ENCODE data around the gene KLHDC8B.
"Not testable (repeated sequence)": the region's sequence is repeated elsewhere in the genome, so short reads cannot be mapped to it uniquely, and the experiment has no call there.

Gene KLHDC8B

DNA sequence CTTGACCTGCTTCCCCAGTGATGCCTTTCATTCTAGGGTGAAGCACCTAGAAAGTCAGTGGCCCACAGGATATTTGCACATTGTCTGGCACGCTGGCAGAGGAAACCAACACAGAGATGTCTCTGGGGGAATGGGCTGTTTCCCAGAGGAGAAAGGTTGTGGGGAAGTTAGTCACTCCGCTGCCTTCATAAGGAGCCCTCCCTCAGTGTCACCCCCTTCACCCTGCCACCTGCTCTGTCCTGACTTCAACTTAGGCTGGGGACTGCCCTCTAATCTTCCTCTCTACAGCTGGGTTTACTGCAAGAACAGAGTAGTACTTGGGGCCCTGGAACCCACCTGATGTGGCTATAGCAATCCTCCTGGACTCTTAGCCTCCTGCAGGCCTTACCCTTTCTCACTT lies 5.7 kb downstream of the KLHDC8B start:
- H3K27me3 ChIP-seq (ENCODE audit: insufficient read depth, low read length) = no peaks in the 10 kb centered on the region
- H3K9me3 ChIP-seq (ENCODE audit: low read length) = no peaks in the 10 kb centered on the region
- H3K4me3 ChIP-seq (ENCODE audit: low read length) = no peak overlapping the region
- H2AFZ ChIP-seq (ENCODE audit: low read depth, low read length) = no peak overlapping the region
- peaks cover 34% of the 10 kb centered on the region for H3K4me1 ChIP-seq (ENCODE audit: insufficient read depth, low read length)
- H3K36me3 ChIP-seq (ENCODE audit: insufficient read depth, low read length) = peaks cover 21% of the 10 kb centered on the region

- Histone ChIP-seq H3K9me3 (ENCODE audit: low read length) (peaks cover 1% of the 10 kb centered on the region), H3K27me3 (ENCODE audit: insufficient read depth, low read length) (no peaks in the 10 kb centered on the region), H3K4me3 (ENCODE audit: low read length) (no peak overlapping the region), H3K36me3 (ENCODE audit: insufficient read depth, low read length) (peaks cover 15% of the 10 kb centered on the region), H2AFZ (ENCODE audit: low read depth, low read length) (no peak overlapping the region), H3K4me1 (ENCODE audit: insufficient read depth, low read length) (peaks cover 3% of the 10 kb centered on the region)
Measured at GRCh38 chr3:49180116-49180515, 8.7 kb downstream of the KLHDC8B start.

DNA sequence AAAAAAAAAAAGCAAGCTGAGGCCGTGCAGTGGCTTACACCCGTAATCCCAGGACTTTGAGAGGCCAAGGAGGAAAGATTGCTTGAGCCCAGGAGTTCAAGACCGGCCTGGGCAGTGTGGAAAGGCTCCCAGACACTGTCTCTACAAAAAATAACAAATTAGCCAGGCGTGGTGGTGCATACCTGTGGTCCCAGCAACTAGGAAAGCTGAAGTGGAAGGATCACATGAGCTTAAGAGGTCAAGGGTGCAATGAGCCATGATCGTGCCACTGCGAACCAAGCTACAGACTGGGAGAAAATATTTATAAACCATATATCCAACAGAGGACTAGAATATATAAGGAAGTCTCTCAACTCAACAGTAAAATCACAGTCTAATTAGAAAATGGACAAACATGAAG lies 10.0 kb downstream of the KLHDC8B start:
- H3K36me3 ChIP-seq (ENCODE audit: insufficient read depth, low read length) = peaks cover 3% of the 10 kb centered on the region
- peaks cover 1% of the 10 kb centered on the region for H3K9me3 ChIP-seq (ENCODE audit: low read length)
- no peak overlapping the region for H2AFZ ChIP-seq (ENCODE audit: low read depth, low read length)
- no peak overlapping the region for H3K4me3 ChIP-seq (ENCODE audit: low read length)
- H3K27me3 ChIP-seq (ENCODE audit: insufficient read depth, low read length) = no peaks in the 10 kb centered on the region
- no peaks in the 10 kb centered on the region for H3K4me1 ChIP-seq (ENCODE audit: insufficient read depth, low read length)

DNA sequence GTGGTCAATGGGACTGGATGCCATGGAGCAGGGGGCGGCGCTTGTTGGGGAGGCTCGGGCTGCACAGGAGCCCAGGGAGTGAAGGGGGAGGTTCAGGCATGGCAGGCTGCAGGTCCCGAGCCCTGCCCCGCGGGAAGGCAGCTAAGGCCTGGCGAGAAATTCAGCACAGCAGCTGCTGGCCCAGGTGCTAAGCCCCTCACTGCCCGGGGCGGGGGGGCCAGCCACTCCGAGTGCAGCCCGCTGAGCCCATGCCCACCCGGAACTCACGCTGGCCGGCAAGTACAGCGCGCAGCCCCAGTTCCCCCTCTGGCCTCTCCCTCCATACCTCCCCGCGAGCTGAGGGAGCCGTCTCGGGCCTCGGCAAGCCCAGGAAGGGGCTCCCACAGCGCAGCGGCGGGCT lies 11.3 kb downstream of the KLHDC8B start:
- H3K36me3 ChIP-seq (ENCODE audit: insufficient read depth, low read length) = peaks cover 3% of the 10 kb centered on the region
- H3K27me3 ChIP-seq (ENCODE audit: insufficient read depth, low read length) = no peaks in the 10 kb centered on the region
- H2AFZ ChIP-seq (ENCODE audit: low read depth, low read length) = no peak overlapping the region
- H3K4me1 ChIP-seq (ENCODE audit: insufficient read depth, low read length) = peaks cover 4% of the 10 kb centered on the region
- H3K9me3 ChIP-seq (ENCODE audit: low read length) = peaks cover 1% of the 10 kb centered on the region
- no peak overlapping the region for H3K4me3 ChIP-seq (ENCODE audit: low read length)

DNA sequence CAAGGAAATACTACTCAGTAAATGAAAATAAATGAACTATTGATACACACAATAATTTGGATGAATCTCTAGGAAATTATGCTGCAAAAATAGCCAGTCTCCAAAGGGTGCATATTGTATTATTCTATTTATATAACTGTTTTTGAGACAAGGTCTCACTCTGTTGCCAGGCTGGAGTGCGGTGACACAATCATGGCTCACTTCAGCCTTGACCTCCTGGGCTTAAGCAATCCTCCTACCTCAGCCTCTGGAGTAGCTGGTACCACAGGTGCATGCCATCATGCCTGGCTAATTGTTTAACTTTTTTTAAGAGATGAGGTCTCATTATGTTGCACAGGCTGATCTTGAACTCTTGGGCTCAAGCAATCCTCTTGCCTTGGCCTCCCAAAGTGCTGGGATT lies 12.5 kb downstream of the KLHDC8B start:
- Histone ChIP-seq H3K4me1 (ENCODE audit: insufficient read depth, low read length) (peaks cover 4% of the 10 kb centered on the region), H2AFZ (ENCODE audit: low read depth, low read length) (no peak overlapping the region), H3K4me3 (ENCODE audit: low read length) (no peak overlapping the region), H3K27me3 (ENCODE audit: insufficient read depth, low read length) (no peaks in the 10 kb centered on the region), H3K9me3 (ENCODE audit: low read length) (peaks cover 1% of the 10 kb centered on the region), H3K36me3 (ENCODE audit: insufficient read depth, low read length) (no peaks in the 10 kb centered on the region)

DNA sequence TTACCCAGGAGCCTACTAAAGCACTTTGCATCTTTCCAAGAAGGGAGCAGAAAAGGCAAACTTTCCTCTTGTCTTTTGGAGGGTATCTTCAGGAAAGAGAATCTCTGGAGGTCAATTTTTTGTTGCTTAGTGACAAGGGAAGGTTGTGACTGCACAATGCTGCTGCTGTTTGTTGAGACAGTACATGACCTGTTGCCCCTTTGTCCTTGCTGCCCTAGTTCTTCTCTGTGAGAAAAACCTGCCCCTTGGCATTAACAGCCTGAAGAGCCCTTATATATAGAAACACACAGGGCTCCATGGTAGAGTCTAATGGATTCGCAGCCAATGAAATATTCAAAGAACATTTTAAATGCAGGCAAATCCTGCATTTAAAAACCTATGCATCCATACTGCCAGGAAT lies 20.3 kb downstream of the KLHDC8B start:
- H3K36me3 ChIP-seq (ENCODE audit: insufficient read depth, low read length) = no peaks in the 10 kb centered on the region
- no peak overlapping the region for H2AFZ ChIP-seq (ENCODE audit: low read depth, low read length)
- H3K4me3 ChIP-seq (ENCODE audit: low read length) = no peak overlapping the region
- H3K4me1 ChIP-seq (ENCODE audit: insufficient read depth, low read length) = peaks cover 14% of the 10 kb centered on the region
- H3K9me3 ChIP-seq (ENCODE audit: low read length) = no peaks in the 10 kb centered on the region
- no peaks in the 10 kb centered on the region for H3K27me3 ChIP-seq (ENCODE audit: insufficient read depth, low read length)

- Histone ChIP-seq H3K9me3 (ENCODE audit: low read length) (no peaks in the 10 kb centered on the region), H2AFZ (ENCODE audit: low read depth, low read length) (no peak overlapping the region), H3K4me1 (ENCODE audit: insufficient read depth, low read length) (no peaks in the 10 kb centered on the region), H3K4me3 (ENCODE audit: low read length) (no peak overlapping the region), H3K27me3 (ENCODE audit: insufficient read depth, low read length) (no peaks in the 10 kb centered on the region), H3K36me3 (ENCODE audit: insufficient read depth, low read length) (no peaks in the 10 kb centered on the region)
Measured at GRCh38 chr3:49198161-49198560, 26.8 kb downstream of the KLHDC8B start.

DNA sequence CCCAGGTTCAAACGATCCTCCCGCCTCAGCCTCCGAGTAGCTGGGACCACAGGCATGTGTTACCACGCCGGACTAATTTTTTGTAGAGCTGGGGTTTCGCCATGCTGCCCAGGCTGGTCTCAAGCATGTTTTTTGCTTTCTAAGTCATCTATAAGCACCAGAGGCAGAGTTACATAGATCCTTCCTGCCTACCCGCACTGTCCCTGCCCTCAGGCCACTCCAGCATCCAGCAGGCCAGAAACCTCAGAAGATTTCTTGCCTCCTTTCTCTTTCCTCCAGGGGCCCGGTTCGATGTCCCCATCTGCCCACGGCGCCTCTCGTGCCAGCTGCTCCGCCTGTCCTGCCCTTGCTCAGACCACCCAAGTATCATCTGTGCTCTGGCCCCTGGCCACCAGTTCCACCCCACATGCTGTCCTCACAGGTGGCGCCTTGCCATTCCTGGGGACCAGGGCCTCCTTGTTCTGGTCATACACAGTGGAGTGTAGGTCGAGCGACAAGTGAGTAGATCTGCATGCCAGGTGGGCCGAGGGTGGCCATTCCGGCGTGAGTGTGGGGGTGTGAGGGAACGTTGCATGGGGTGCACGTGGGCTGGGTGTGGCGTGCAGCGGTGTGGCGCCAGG lies 27.3 kb downstream of the KLHDC8B start:
- H3K4me1 ChIP-seq (ENCODE audit: insufficient read depth, low read length) = no peaks in the 10 kb centered on the region

DNA sequence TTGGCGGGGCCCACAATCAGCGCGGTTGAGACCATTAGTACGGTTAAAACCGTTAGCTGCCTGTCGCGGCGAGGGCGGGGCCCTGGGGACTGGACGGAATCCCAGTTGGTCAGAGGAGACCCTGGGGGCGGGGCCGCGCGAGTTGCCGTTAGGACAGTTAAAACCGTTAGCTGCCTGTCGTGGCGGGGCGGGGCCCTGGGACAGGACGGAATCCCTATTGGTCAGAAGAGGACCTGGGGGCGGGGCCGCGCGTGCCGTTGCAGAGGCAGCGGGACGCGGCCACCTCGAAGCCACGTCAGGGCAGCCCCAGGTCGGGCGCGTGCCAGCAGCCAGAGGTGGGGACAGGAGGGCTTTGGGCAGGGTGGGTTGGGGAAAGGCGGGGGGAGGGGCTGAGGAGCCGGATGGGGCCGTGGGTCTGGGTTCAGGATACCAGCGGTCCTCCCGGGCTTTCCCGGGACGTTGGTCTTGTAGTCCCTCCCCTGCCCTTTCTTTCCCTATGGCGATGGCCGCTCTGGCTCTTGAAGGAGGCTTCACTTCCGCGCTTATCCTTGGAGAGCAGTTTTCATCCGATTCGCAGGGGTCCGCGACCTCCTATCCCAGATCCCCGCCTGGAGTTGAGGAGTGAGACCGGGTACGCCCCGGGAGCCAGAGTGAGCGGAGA lies 28.0 kb downstream of the KLHDC8B start:
- no peaks in the 10 kb centered on the region for H3K36me3 ChIP-seq (ENCODE audit: insufficient read depth, low read length)
- no peaks in the 10 kb centered on the region for H3K27me3 ChIP-seq (ENCODE audit: insufficient read depth, low read length)
- H3K4me3 ChIP-seq (ENCODE audit: low read length) = no peak overlapping the region
- no peak overlapping the region for H2AFZ ChIP-seq (ENCODE audit: low read depth, low read length)
- no peaks in the 10 kb centered on the region for H3K4me1 ChIP-seq (ENCODE audit: insufficient read depth, low read length)
- no peaks in the 10 kb centered on the region for H3K9me3 ChIP-seq (ENCODE audit: low read length)

More for the DNA sequence above, 27.3 kb downstream of the KLHDC8B start:
- Histone ChIP-seq H3K9me3 (ENCODE audit: low read length) (no peaks in the 10 kb centered on the region), H3K27me3 (ENCODE audit: insufficient read depth, low read length) (no peaks in the 10 kb centered on the region), H2AFZ (ENCODE audit: low read depth, low read length) (no peak overlapping the region), H3K4me3 (ENCODE audit: low read length) (no peak overlapping the region), H3K36me3 (ENCODE audit: insufficient read depth, low read length) (no peaks in the 10 kb centered on the region)

GRCh38 chr3:49199900-49200281 lies 28.5 kb downstream of the KLHDC8B start:
- H3K4me1 ChIP-seq (ENCODE audit: insufficient read depth, low read length) = no peaks in the 10 kb centered on the region
- no peak overlapping the region for H3K4me3 ChIP-seq (ENCODE audit: low read length)
- H3K9me3 ChIP-seq (ENCODE audit: low read length) = no peaks in the 10 kb centered on the region
- no peaks in the 10 kb centered on the region for H3K27me3 ChIP-seq (ENCODE audit: insufficient read depth, low read length)
- no peak overlapping the region for H2AFZ ChIP-seq (ENCODE audit: low read depth, low read length)
- no peaks in the 10 kb centered on the region for H3K36me3 ChIP-seq (ENCODE audit: insufficient read depth, low read length)

GRCh38 chr3:49213541-49213943 lies 42.1 kb downstream of the KLHDC8B start:
- Histone ChIP-seq H3K4me3 (ENCODE audit: low read length) (no peak overlapping the region), H3K36me3 (ENCODE audit: insufficient read depth, low read length) (no peaks in the 10 kb centered on the region), H3K4me1 (ENCODE audit: insufficient read depth, low read length) (no peaks in the 10 kb centered on the region), H3K9me3 (ENCODE audit: low read length) (no peaks in the 10 kb centered on the region), H3K27me3 (ENCODE audit: insufficient read depth, low read length) (no peaks in the 10 kb centered on the region), H2AFZ (ENCODE audit: low read depth, low read length) (no peak overlapping the region)

DNA sequence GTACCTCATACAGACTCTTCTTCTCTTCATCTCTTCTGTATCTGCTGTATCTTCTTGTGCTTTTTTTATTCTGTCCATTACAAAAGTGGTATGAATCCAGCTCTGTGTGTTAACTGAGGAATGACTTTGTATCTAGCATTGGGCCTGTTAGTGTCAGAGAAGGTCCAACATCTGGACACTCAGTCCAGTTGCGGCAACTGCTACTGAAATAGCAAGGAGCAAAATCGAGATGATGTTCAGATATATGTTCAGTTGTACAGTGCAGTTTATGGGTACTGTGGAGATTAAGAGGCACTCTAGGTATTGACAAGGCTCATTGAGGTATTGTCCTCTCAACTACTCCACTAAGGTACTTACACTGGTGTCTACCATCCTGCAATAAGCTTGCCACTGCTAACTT lies 42.6 kb downstream of the KLHDC8B start:
- Histone ChIP-seq H3K27me3 (ENCODE audit: insufficient read depth, low read length) (no peaks in the 10 kb centered on the region), H3K9me3 (ENCODE audit: low read length) (no peaks in the 10 kb centered on the region), H3K4me1 (ENCODE audit: insufficient read depth, low read length) (no peaks in the 10 kb centered on the region), H3K36me3 (ENCODE audit: insufficient read depth, low read length) (no peaks in the 10 kb centered on the region), H2AFZ (ENCODE audit: low read depth, low read length) (no peak overlapping the region), H3K4me3 (ENCODE audit: low read length) (no peak overlapping the region)

GRCh38 chr3:49216687-49217086 lies 45.3 kb downstream of the KLHDC8B start:
- H3K27me3 ChIP-seq (ENCODE audit: insufficient read depth, low read length); H2AFZ ChIP-seq (ENCODE audit: low read depth, low read length); H3K4me3 ChIP-seq (ENCODE audit: low read length); H3K9me3 ChIP-seq (ENCODE audit: low read length); H3K36me3 ChIP-seq (ENCODE audit: insufficient read depth, low read length); H3K4me1 ChIP-seq (ENCODE audit: insufficient read depth, low read length): not testable (repeated sequence)

GRCh38 chr3:49217108-49217507 lies 45.7 kb downstream of the KLHDC8B start:
- not testable (repeated sequence) for H3K4me1 ChIP-seq (ENCODE audit: insufficient read depth, low read length); H3K36me3 ChIP-seq (ENCODE audit: insufficient read depth, low read length); H3K4me3 ChIP-seq (ENCODE audit: low read length); H2AFZ ChIP-seq (ENCODE audit: low read depth, low read length); H3K27me3 ChIP-seq (ENCODE audit: insufficient read depth, low read length); H3K9me3 ChIP-seq (ENCODE audit: low read length)
